Panc1 (cell line): ENCODE measurements around the gene FNDC10. TPM values are rescaled to one million over a fixed set of nuclear protein-coding genes. Genes with fewer than 3 reads are reported as not detected.

Experiments
- ATAC-seq: fragments of 200-7000 bp; cut with Tn5 transposase; 2 replicates; pipeline ENCODE4 v1.9.1; 2020; ENCODE audit warnings: mild to moderate bottlenecking, moderate library complexity
- BruUV-seq: library from RNA; stranded (reverse); fragments of 400-500 nt; replicated peaks from 2 replicates; lab custom pipeline; 2021; lab: Mats Ljungman, UMichigan
- CTCF ChIA-PET: fragments of 300-600 bp; sonication (Branson Sonifier 250); formaldehyde crosslinking; loops from one replicate; lab custom pipeline; 2022; ENCODE audit warnings: antibody characterized with exemption; lab: Charles Lee
- POLR2A ChIA-PET: fragments of 300-600 bp; sonication (Branson Sonifier 250); formaldehyde crosslinking; loops from one replicate; lab custom pipeline; 2022; ENCODE audit warnings: antibody characterized with exemption; lab: Charles Lee
- DNase-seq: peaks from one replicate; pipeline ENCODE4 v3.0.0-alpha.2; 2010; ENCODE audit warnings: low read depth, low spot score
- H3K27ac ChIP-seq: 2 replicates; pipeline ENCODE4 v1.5.1; 2011; ENCODE audit warnings: mild to moderate bottlenecking, low read length, inconsistent platforms
- H3K27me3 ChIP-seq: fragments of 200-500 bp; sonication (Bioruptor generic); 2 replicates; pipeline ENCODE4 v1.6.0; 2014; ENCODE audit warnings: low read length, inconsistent platforms; ENCODE audit not compliant: control insufficient read depth, insufficient read depth
- H3K36me3 ChIP-seq: fragments of 200-500 bp; sonication (Bioruptor generic); 2 replicates; pipeline ENCODE4 v1.5.1; 2014; ENCODE audit warnings: inconsistent platforms, mild to moderate bottlenecking, low read length, moderate library complexity; ENCODE audit not compliant: control insufficient read depth, insufficient read depth
- H3K4me1 ChIP-seq: 2 replicates; pipeline ENCODE4 v1.5.1; 2011; ENCODE audit warnings: inconsistent platforms, mild to moderate bottlenecking, low read length, moderate library complexity; ENCODE audit not compliant: control insufficient read depth, insufficient read depth
- H3K4me3 ChIP-seq, 2 experiments: 2 replicates each; pipeline ENCODE4 v1.5.1; 2011 to 2012; ENCODE audit warnings: low read depth in 2 of 2, low read length in 2 of 2, mild to moderate bottlenecking in 2 of 2, inconsistent platforms in 1 of 2, moderate library complexity in 1 of 2
- H3K9me3 ChIP-seq: fragments of 200-500 bp; sonication (Bioruptor generic); 2 replicates; pipeline ENCODE4 v1.5.1; 2014; ENCODE audit warnings: low read depth, mild to moderate bottlenecking, inconsistent platforms, low read length, moderate library complexity; ENCODE audit not compliant: control insufficient read depth, insufficient read depth
- POLR2AphosphoS5 ChIP-seq: IDR thresholded peaks from 2 replicates; pipeline ENCODE4 v1.6.1; 2012; ENCODE audit warnings: mild to moderate bottlenecking, low read depth, low read length, moderate library complexity
- SIN3A ChIP-seq: IDR thresholded peaks from 2 replicates; pipeline ENCODE4 v1.6.1; 2012; ENCODE audit warnings: low read depth, mild to moderate bottlenecking, low read length, moderate library complexity, borderline replicate concordance; ENCODE audit not compliant: insufficient read depth
- TCF7L2 ChIP-seq: IDR thresholded peaks from 2 replicates; pipeline ENCODE4 v1.6.1; 2011; ENCODE audit warnings: mild to moderate bottlenecking, low read depth, low read length, inconsistent platforms
- in situ Hi-C: cut with HindIII; loops from 2 replicates; pipeline ENCODE4 v1.10.0; 2016; ENCODE audit warnings: low sequenced_read_pairs, low pct_unique_long_range_greater_than_20kb
- intact Hi-C: fragments of 100-400 bp; cut with micrococcal nuclease; formaldehyde crosslinking; loops from one replicate; pipeline ENCODE4 v1.10.0; 2022; ENCODE audit not compliant: unreplicated experiment
- total RNA-seq: library from RNA; stranded (reverse); gene quantifications from one replicate; pipeline ENCODE4 v1.2.1, GENCODE V29; 2021; ENCODE audit not compliant: unreplicated experiment
- TF ChIP-seq, protein P1 (sequence below), 2 experiments: IDR thresholded peaks; 2 replicates each; pipeline ENCODE4 v1.6.1; 2011 to 2012; ENCODE audit warnings: low read depth in 2 of 2, control low read depth in 1 of 2, low read length in 1 of 2, mild to moderate bottlenecking in 1 of 2, moderate library complexity in 1 of 2; ENCODE audit not compliant: insufficient read depth in 1 of 2
- TF ChIP-seq, protein P2 (sequence below): fragments of 450-650 bp; IDR thresholded peaks from 2 replicates; pipeline ENCODE4 v1.5.1; 2017; ENCODE audit warnings: mild to moderate bottlenecking

The FNDC10 gene
- total RNA-seq, 1 experiment from 2014 or later = 16.2 TPM

DNA sequence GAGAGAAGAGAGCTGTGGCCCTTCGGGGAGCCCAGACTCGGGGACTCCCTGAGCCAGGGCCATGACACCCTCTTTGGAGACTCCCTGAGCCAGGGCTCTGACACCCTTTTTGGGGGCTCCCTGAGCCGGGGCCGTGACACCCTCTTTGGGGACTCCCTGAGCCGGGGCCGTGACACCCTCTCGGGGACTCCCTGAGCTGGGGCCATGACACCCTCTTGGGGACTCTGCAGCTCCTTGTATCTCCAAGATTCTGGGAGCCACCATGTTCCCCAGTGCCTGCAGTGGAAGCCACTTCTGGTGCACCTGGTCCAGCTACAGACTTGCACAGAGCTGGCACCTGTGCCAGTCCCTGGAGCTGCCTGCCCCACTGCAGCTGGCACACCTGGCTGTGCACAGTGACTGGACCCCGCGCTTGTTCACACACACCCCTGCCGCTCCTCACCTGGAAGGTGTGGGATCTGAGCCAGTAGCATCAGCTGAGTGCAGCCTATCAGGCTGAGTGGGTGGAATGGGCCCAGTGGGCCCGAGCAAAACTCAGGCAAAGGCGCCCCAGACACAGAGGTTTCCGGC lies 21.5 kb downstream of the FNDC10 start:
- Histone ChIP-seq H3K36me3 (peaks cover 2% of the 10 kb centered on the region; the same call in 1 of the 2 replicates), H3K27me3 (no peaks in the 10 kb centered on the region), H3K27ac (no peak overlapping the region), H3K4me1 (no peaks in the 10 kb centered on the region), H3K4me3 (no peak overlapping the region), H3K9me3 (no peaks in the 10 kb centered on the region)
- BruUV-seq = no TSS peak
- in situ Hi-C loops = no loop called here
- DNase-seq (no peak), ATAC-seq (no peak)
- intact Hi-C loops = no loop called here
- TF ChIP-seq SIN3A = no peak
- TF ChIP-seq, protein P1, sequence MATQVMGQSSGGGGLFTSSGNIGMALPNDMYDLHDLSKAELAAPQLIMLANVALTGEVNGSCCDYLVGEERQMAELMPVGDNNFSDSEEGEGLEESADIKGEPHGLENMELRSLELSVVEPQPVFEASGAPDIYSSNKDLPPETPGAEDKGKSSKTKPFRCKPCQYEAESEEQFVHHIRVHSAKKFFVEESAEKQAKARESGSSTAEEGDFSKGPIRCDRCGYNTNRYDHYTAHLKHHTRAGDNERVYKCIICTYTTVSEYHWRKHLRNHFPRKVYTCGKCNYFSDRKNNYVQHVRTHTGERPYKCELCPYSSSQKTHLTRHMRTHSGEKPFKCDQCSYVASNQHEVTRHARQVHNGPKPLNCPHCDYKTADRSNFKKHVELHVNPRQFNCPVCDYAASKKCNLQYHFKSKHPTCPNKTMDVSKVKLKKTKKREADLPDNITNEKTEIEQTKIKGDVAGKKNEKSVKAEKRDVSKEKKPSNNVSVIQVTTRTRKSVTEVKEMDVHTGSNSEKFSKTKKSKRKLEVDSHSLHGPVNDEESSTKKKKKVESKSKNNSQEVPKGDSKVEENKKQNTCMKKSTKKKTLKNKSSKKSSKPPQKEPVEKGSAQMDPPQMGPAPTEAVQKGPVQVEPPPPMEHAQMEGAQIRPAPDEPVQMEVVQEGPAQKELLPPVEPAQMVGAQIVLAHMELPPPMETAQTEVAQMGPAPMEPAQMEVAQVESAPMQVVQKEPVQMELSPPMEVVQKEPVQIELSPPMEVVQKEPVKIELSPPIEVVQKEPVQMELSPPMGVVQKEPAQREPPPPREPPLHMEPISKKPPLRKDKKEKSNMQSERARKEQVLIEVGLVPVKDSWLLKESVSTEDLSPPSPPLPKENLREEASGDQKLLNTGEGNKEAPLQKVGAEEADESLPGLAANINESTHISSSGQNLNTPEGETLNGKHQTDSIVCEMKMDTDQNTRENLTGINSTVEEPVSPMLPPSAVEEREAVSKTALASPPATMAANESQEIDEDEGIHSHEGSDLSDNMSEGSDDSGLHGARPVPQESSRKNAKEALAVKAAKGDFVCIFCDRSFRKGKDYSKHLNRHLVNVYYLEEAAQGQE (IDR thresholded peaks at IDR 0.05; ENCODE audit: insufficient read depth in 1 of 2, low read depth in 2 of 2, low read length in 1 of 2) = no peak
- TF ChIP-seq, protein P2, sequence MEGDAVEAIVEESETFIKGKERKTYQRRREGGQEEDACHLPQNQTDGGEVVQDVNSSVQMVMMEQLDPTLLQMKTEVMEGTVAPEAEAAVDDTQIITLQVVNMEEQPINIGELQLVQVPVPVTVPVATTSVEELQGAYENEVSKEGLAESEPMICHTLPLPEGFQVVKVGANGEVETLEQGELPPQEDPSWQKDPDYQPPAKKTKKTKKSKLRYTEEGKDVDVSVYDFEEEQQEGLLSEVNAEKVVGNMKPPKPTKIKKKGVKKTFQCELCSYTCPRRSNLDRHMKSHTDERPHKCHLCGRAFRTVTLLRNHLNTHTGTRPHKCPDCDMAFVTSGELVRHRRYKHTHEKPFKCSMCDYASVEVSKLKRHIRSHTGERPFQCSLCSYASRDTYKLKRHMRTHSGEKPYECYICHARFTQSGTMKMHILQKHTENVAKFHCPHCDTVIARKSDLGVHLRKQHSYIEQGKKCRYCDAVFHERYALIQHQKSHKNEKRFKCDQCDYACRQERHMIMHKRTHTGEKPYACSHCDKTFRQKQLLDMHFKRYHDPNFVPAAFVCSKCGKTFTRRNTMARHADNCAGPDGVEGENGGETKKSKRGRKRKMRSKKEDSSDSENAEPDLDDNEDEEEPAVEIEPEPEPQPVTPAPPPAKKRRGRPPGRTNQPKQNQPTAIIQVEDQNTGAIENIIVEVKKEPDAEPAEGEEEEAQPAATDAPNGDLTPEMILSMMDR = no peak
- CTCF ChIA-PET = no interaction called here
- POLR2A ChIA-PET = no interaction called here

DNA sequence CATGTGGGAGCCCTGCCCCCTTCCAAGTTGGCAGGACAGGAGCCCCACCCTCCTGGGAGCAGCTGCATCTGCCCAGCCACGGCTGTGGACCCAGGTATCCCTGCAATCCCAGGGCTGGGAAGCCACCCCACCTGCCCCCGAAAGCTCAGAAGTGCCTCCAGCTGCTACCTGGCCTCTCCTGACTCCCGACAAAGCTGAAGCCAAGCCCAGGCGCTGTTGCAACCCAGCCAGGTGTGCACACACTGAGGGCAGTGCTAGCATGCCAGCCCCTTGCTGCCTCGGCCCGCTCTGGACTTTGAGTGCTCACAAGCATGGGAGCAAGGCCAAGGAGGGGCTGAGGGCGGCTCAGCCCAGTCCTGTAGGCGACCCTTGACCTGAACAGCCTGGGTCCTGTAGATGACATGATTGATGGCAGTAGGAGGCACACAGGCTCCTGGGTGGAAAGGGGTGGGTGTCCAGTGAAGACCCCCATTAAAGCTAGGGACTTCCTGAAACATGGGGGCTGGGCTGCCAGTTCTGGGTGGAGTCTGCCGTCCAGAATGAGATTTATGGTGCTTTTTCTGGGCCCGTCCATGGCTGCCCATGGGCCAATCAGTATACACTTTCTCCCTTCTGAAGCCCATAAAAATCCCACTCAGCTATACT lies 22.4 kb downstream of the FNDC10 start:
- POLR2A ChIA-PET = no interaction called here
- in situ Hi-C loops = no loop called here
- TF ChIP-seq, protein P2 = no peak
- TF ChIP-seq TCF7L2 (no peak), POLR2AphosphoS5 (no peak), SIN3A (no peak)
- TF ChIP-seq, protein P1 (IDR thresholded peaks at IDR 0.05; ENCODE audit: insufficient read depth in 1 of 2, low read depth in 2 of 2, low read length in 1 of 2) = no peak
- Histone ChIP-seq H3K4me1 (0 out of 2 replicates have a peak, but pooled peaks cover 2% of the 10 kb centered on the region), H3K36me3 (peaks cover 2% of the 10 kb centered on the region; the same call in 1 of the 2 replicates), H3K4me3 (no peak overlapping the region), H3K27ac (no peak overlapping the region), H3K9me3 (no peaks in the 10 kb centered on the region), H3K27me3 (no peaks in the 10 kb centered on the region)
- DNase-seq (no peak), ATAC-seq (no peak)
- no TSS peak for BruUV-seq
- intact Hi-C loops = no loop called here
- CTCF ChIA-PET = interaction anchor here (0.5 kb wide), 1 partner anchor 291 kb away, joined by 5 read pairs; no protein-coding TSS in a partner anchor
